ENCODE results near the gene LINGO3. TPM values are rescaled to one million over a fixed set of nuclear protein-coding genes. Genes with fewer than 3 reads are reported as not detected.

The LINGO3 gene
- total and polyA plus RNA-seq, 7 experiments from 2014 or later, result 0.27 to 12.9 (median 1.3) TPM

- H3K9me3 Mint-ChIP-seq, result peaks cover 0 to 10% (median 0%) of the 10 kb centered on the region in 11 donors
- Histone ChIP-seq H3K36me3 (ENCODE audit: control insufficient read depth in 2 of 3, insufficient read depth in 3 of 3, low read length in 3 of 3) (peaks cover 0 to 17% (median 0%) of the 10 kb centered on the region in 3 experiments), H3K4me1 (ENCODE audit: control insufficient read depth in 2 of 2, insufficient read depth in 2 of 2, low read length in 2 of 2) (peaks cover 5 to 41% of the 10 kb centered on the region in 2 donors), H3K27ac (ENCODE audit: low read depth, low read length) (peak overlapping the region; percentile 68), H3K27me3 (ENCODE audit: control insufficient read depth in 2 of 2, insufficient read depth in 2 of 2, low read length in 2 of 2) (no peaks in the 10 kb centered on the region), H3K4me3 (ENCODE audit: low read length) (no peak overlapping the region), H3K9me3 (ENCODE audit: control insufficient read depth in 2 of 3, low read length in 3 of 3) (no peaks in the 10 kb centered on the region)
- H3K4me3 Mint-ChIP-seq, result peak overlapping the region in 7 of 10 donors; percentile 35 to 80 (median 39)
- ChIA-PET POLR2A (interaction anchor here (0.6 to 1.3 kb wide), 2 partner anchors 30 to 94 kb away, joined by 4 read pairs; no protein-coding TSS in a partner anchor), CTCF (interaction anchor here (0.6 kb wide), 1 partner anchor 45 kb away, joined by 4 read pairs; no protein-coding TSS in a partner anchor)
- H3K27me3 Mint-ChIP-seq, result no peaks in the 10 kb centered on the region
- DNase-seq, result no peak
- intact Hi-C loops (cut with micrococcal nuclease), result loop anchor here in 1 of 2 donors (5.0 kb wide), 1 partner anchor 59 kb away; no protein-coding TSS in a partner anchor
- H3K4me1 Mint-ChIP-seq, result peaks cover 35 to 64% (median 47%) of the 10 kb centered on the region in 7 donors
- H3K36me3 Mint-ChIP-seq, result peaks cover 3 to 17% (median 7%) of the 10 kb centered on the region in 5 donors
- peak overlapping the region; percentile 58 to 93 (median 84) for H3K27ac Mint-ChIP-seq
- no peak for ATAC-seq
These were observed 25.3 kb upstream of the LINGO3 start for GRCh38 chr19:2333027-2333806.

DNA sequence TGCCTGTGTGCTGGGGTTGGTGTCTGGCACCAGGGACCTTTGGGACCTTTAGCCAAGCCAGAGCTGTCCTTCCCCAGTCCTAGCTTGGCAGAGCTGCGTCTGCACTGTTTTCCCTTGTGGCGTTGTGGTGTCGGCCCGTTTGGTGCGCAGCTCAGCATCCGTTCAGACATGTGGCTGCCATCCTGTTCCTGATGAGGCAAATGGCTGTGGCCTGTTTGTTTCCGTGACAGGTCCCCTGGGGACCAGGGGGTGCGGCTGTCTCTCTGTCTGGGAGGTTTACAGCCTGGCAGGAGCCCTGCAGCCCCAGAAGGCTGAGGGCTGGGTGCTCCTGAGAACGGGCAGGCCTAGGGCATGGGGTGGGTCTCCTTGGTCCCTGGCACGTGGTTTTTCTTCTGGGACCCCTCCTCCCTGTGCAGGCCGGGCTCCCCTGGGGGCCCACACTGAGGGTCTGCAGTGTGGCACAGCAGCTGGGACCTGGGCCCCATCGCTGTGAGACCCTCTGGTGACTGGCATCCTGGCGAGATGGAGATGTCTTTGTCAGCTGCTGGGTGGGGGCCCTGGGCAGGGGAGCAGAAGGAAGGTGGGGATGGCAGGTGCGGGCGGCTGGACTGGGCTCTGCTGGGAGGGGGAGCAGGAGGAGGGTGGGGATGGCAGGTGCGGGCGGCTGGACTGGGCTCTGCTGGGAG lies 24.5 kb upstream of the LINGO3 start:
- Histone ChIP-seq H3K27ac (ENCODE audit: low read depth, low read length) (peak overlapping the region; percentile 68), H3K36me3 (ENCODE audit: control insufficient read depth in 2 of 3, insufficient read depth in 3 of 3, low read length in 3 of 3) (peaks cover 0 to 10% (median 0%) of the 10 kb centered on the region in 3 experiments), H3K4me1 (ENCODE audit: control insufficient read depth in 2 of 2, insufficient read depth in 2 of 2, low read length in 2 of 2) (peaks cover 6 to 44% of the 10 kb centered on the region in 2 donors), H3K27me3 (ENCODE audit: control insufficient read depth in 2 of 2, insufficient read depth in 2 of 2, low read length in 2 of 2) (no peaks in the 10 kb centered on the region), H3K4me3 (ENCODE audit: low read length) (no peak overlapping the region), H3K9me3 (ENCODE audit: control insufficient read depth in 2 of 3, low read length in 3 of 3) (no peaks in the 10 kb centered on the region)
- ATAC-seq (peak; percentile 70), DNase-seq (peak in 7 of 9 donors; percentile 71 to 85 (median 81))
- ChIA-PET CTCF (interaction anchor here (0.7 kb wide), 1 partner anchor 278 kb away, joined by 3 read pairs; no protein-coding TSS in a partner anchor), POLR2A (interaction anchor here (0.6 to 1.3 kb wide), 8 partner anchors 17 to 1725 kb away, joined by 3 to 6 read pairs (median 4); partner anchors contain the start of gene TIMM13)
- peaks cover 4 to 20% (median 7%) of the 10 kb centered on the region in 5 donors for H3K36me3 Mint-ChIP-seq
- H3K4me3 Mint-ChIP-seq, result peak overlapping the region; percentile 60 to 84 (median 70)
- peaks cover 36 to 70% (median 51%) of the 10 kb centered on the region in 7 donors for H3K4me1 Mint-ChIP-seq
- H3K27me3 Mint-ChIP-seq, result peaks cover 0 to 2% (median 0%) of the 10 kb centered on the region in 5 donors
- intact Hi-C loops (cut with micrococcal nuclease), result loop anchor here in 1 of 2 donors (5.0 kb wide), 1 partner anchor 60 kb away; no protein-coding TSS in a partner anchor
- peaks cover 0 to 10% (median 0%) of the 10 kb centered on the region in 11 donors for H3K9me3 Mint-ChIP-seq
- peak overlapping the region; percentile 90 to 99 (median 96) for H3K27ac Mint-ChIP-seq

DNA sequence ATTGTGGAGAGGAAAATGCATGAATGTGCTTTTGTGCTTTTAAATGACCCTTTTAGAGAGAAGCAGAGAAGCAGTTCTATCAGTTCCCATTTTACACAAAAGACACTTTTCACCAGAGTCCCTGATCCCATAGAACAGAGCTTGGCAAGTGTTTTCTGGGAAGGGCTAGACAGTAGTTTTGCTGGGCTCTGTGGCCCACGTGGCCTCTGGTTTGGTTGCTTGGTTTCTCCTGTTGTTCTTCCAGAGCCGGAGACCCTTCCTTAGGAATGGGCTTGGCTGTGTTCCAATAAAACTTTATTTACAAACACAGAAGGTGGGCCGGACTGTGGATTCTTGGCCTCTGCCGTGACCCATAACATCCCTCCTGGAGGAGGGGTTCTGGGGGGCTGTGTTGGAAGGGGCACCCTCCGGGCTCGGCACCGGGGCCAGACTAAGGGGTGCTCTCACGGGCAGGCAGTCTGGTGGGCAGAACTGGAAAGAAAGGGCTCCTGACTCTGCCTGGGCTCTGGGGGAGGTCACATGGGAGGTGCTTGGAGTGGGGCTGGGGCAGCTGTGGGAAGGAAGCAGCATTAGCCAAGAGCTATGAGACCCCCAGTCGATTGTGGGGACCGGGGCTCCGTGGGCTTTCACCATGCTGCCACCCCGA lies 23.8 kb upstream of the LINGO3 start:
- no peak for ATAC-seq
- intact Hi-C loops (cut with micrococcal nuclease), result loop anchor here in 1 of 2 donors (5.0 kb wide), 1 partner anchor 61 kb away; no protein-coding TSS in a partner anchor
- peaks cover 36 to 78% (median 59%) of the 10 kb centered on the region in 7 donors for H3K4me1 Mint-ChIP-seq

GRCh38 chr19:2330632-2331284 lies 22.8 kb upstream of the LINGO3 start:
- Mint-ChIP-seq H3K9me3 (peaks cover 0 to 4% (median 0%) of the 10 kb centered on the region in 11 donors), H3K4me3 (peak overlapping the region; percentile 33 to 98 (median 60)), H3K4me1 (peaks cover 33 to 80% (median 60%) of the 10 kb centered on the region in 7 donors), H3K36me3 (peaks cover 0 to 14% (median 4%) of the 10 kb centered on the region in 5 donors), H3K27me3 (peaks cover 0 to 2% (median 0%) of the 10 kb centered on the region in 5 donors), H3K27ac (peak overlapping the region; percentile 81 to 99 (median 96))
- Histone ChIP-seq H3K9me3 (ENCODE audit: control insufficient read depth in 2 of 3, low read length in 3 of 3) (no peaks in the 10 kb centered on the region), H3K4me1 (ENCODE audit: control insufficient read depth in 2 of 2, insufficient read depth in 2 of 2, low read length in 2 of 2) (peaks cover 10 to 53% of the 10 kb centered on the region in 2 donors), H3K27ac (ENCODE audit: low read depth, low read length) (peak overlapping the region; percentile 68), H3K36me3 (ENCODE audit: control insufficient read depth in 2 of 3, insufficient read depth in 3 of 3, low read length in 3 of 3) (peaks cover 0 to 10% (median 0%) of the 10 kb centered on the region in 3 experiments), H3K27me3 (ENCODE audit: control insufficient read depth in 2 of 2, insufficient read depth in 2 of 2, low read length in 2 of 2) (no peaks in the 10 kb centered on the region), H3K4me3 (ENCODE audit: low read length) (no peak overlapping the region)
- DNase-seq, result no peak
- intact Hi-C loops (cut with micrococcal nuclease), result loop anchor here in 1 of 2 donors (5.0 kb wide), 1 partner anchor 62 kb away; no protein-coding TSS in a partner anchor
- ATAC-seq, result no peak
- CTCF ChIA-PET, result interaction anchor here (0.7 to 1.2 kb wide), 2 partner anchors 61 to 63 kb away, joined by 3 read pairs; no protein-coding TSS in a partner anchor
- POLR2A ChIA-PET, result interaction anchor here (0.8 to 2.4 kb wide), 5 partner anchors 14 to 60 kb away, joined by 3 to 8 read pairs (median 4); partner anchors contain the start of gene LINGO3

More for the DNA sequence above, 23.8 kb upstream of the LINGO3 start:
- Mint-ChIP-seq H3K4me3 (peak overlapping the region in 9 of 10 donors; percentile 47 to 98 (median 68)), H3K36me3 (peaks cover 4 to 20% (median 8%) of the 10 kb centered on the region in 5 donors), H3K27ac (peak overlapping the region; percentile 90 to 99 (median 96)), H3K27me3 (peaks cover 0 to 2% (median 0%) of the 10 kb centered on the region in 5 donors), H3K9me3 (peaks cover 0 to 10% (median 0%) of the 10 kb centered on the region in 11 donors)
- peaks cover 0 to 5% (median 0%) of the 10 kb centered on the region in 3 experiments for H3K36me3 ChIP-seq (ENCODE audit: control insufficient read depth in 2 of 3, insufficient read depth in 3 of 3, low read length in 3 of 3)
- CTCF ChIA-PET, result interaction anchor here (0.7 to 1.2 kb wide), 3 partner anchors 60 to 279 kb away, joined by 3 read pairs; no protein-coding TSS in a partner anchor
- no peak overlapping the region for H3K4me3 ChIP-seq (ENCODE audit: low read length)
- no peaks in the 10 kb centered on the region for H3K9me3 ChIP-seq (ENCODE audit: control insufficient read depth in 2 of 3, low read length in 3 of 3)
- no peak for DNase-seq
- H3K27ac ChIP-seq (ENCODE audit: low read depth, low read length), result peak overlapping the region; percentile 68
- H3K4me1 ChIP-seq (ENCODE audit: control insufficient read depth in 2 of 2, insufficient read depth in 2 of 2, low read length in 2 of 2), result peaks cover 10 to 51% of the 10 kb centered on the region in 2 donors
- POLR2A ChIA-PET, result interaction anchor here (0.6 to 2.4 kb wide), 6 partner anchors 16 to 183 kb away, joined by 3 to 7 read pairs (median 4); partner anchors contain the start of gene TIMM13
- no peaks in the 10 kb centered on the region for H3K27me3 ChIP-seq (ENCODE audit: control insufficient read depth in 2 of 2, insufficient read depth in 2 of 2, low read length in 2 of 2)

- H3K4me1 Mint-ChIP-seq, result peaks cover 35 to 83% (median 63%) of the 10 kb centered on the region in 7 donors
- Histone ChIP-seq H3K27me3 (ENCODE audit: control insufficient read depth in 2 of 2, insufficient read depth in 2 of 2, low read length in 2 of 2) (no peaks in the 10 kb centered on the region), H3K9me3 (ENCODE audit: control insufficient read depth in 2 of 3, low read length in 3 of 3) (no peaks in the 10 kb centered on the region), H3K4me1 (ENCODE audit: control insufficient read depth in 2 of 2, insufficient read depth in 2 of 2, low read length in 2 of 2) (peaks cover 10 to 53% of the 10 kb centered on the region in 2 donors), H3K36me3 (ENCODE audit: control insufficient read depth in 2 of 3, insufficient read depth in 3 of 3, low read length in 3 of 3) (peaks cover 0 to 15% (median 0%) of the 10 kb centered on the region in 3 experiments), H3K27ac (ENCODE audit: low read depth, low read length) (peak overlapping the region; percentile 11), H3K4me3 (ENCODE audit: low read length) (no peak overlapping the region)
- peak overlapping the region in 8 of 9 donors; percentile 28 to 99 (median 96) for H3K27ac Mint-ChIP-seq
- peaks cover 0 to 2% (median 0%) of the 10 kb centered on the region in 5 donors for H3K27me3 Mint-ChIP-seq
- DNase-seq (no peak), ATAC-seq (no peak)
- H3K9me3 Mint-ChIP-seq, result peaks cover 0 to 4% (median 0%) of the 10 kb centered on the region in 11 donors
- intact Hi-C loops (cut with micrococcal nuclease), result loop anchor here in 1 of 2 donors (5.0 kb wide), 1 partner anchor 62 kb away; no protein-coding TSS in a partner anchor
- ChIA-PET CTCF (interaction anchor here (0.7 kb wide), 1 partner anchor 96 kb away, joined by 3 read pairs; no protein-coding TSS in a partner anchor), POLR2A (interaction anchor here (0.5 to 2.4 kb wide), 7 partner anchors 22 to 361 kb away, joined by 3 to 8 read pairs (median 3); partner anchors contain the start of genes GADD45B and LINGO3)
- peak overlapping the region; percentile 33 to 100 (median 59) for H3K4me3 Mint-ChIP-seq
- peaks cover 0 to 13% (median 4%) of the 10 kb centered on the region in 5 donors for H3K36me3 Mint-ChIP-seq
These were observed 22.3 kb upstream of the LINGO3 start for GRCh38 chr19:2330255-2330631.
